Pulmonary artery endothelial cell (primary cell): ENCODE results near the gene CD244. TPM values are rescaled to one million over a fixed set of nuclear protein-coding genes. Genes with fewer than 3 reads are reported as not detected.
"Not testable (repeated sequence)": the region's sequence is repeated elsewhere in the genome, so short reads cannot be mapped to it uniquely, and the experiment has no call there.

Source experiments
- DNase-seq: peaks from one replicate; pipeline ENCODE4 v3.0.0-alpha.2; 2011; ENCODE audit warnings: low read depth, low spot score
- total RNA-seq: library from RNA; depleted of rRNA; stranded (reverse); fragments of >200 nt; gene quantifications from 2 replicates; pipeline ENCODE4 v1.2.3, GENCODE V29; 2014

CD244 gene, protein sequence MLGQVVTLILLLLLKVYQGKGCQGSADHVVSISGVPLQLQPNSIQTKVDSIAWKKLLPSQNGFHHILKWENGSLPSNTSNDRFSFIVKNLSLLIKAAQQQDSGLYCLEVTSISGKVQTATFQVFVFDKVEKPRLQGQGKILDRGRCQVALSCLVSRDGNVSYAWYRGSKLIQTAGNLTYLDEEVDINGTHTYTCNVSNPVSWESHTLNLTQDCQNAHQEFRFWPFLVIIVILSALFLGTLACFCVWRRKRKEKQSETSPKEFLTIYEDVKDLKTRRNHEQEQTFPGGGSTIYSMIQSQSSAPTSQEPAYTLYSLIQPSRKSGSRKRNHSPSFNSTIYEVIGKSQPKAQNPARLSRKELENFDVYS
- total RNA-seq, result not detected in 2 replicates

DNA sequence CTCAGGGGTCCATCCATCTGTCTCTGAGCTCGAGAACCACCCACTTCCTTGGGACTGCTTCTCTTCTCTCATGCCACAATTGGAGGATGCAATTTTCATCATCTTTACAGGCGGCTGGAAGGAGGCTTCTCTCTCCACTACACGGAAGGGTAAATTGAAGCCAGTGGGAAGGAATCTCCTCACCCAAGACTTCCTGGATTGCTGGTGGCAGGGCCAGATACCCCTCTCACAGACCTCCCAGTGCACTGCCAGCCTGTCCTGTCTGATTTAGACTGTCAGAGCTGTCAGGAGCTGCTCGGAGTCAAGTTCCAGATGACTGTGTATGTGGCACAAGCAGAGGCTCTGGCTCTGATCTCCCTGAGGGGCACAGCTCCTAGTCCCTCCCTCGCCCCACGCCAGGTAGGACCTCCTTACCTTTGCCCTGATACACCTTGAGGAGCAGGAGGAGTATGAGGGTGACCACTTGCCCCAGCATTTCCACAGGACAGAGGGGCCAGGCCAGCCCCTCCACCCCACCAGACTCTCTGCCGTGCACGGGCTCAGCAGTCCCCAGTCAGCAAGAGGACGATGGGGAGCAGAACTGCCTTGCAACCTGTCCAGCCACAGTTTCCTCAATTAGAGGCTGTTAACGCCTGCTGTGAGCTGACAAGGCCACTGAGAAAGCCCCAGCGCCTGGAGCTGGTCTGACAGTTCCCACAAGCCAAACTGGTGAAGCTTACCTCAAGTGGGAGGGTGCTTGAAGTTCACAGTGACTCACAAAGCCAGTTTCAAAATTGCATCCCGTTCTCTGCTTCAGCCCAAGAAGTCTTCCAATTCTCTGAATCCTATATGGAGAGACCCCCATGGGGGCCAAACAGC lies at the start of gene CD244:
CD244 (minus strand) TSS at position 685 of the 858 bp plus-strand sequence; CDS start at position 475, 210 bp downstream.
- no peak for DNase-seq

DNA sequence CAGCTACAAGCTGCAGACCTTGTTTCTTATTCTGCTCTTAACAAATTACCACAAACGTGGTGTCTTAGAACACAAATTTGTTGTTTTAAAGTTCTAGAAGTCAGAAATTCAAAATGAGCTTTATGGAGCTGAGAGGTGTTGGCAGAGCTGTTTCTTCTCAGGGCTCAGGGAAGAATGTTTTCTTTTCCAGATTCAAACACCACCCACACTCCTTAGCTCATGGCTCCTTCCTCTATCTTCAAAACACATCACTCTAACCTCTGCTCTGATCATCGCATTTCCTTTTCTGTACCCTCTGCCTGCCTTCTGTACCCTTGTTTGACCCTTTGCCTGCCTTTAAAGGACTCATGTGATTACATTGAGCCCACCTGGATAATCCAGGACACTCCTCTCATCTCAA lies 49.2 kb upstream of the CD244 start:
- DNase-seq, result no peak

DNA sequence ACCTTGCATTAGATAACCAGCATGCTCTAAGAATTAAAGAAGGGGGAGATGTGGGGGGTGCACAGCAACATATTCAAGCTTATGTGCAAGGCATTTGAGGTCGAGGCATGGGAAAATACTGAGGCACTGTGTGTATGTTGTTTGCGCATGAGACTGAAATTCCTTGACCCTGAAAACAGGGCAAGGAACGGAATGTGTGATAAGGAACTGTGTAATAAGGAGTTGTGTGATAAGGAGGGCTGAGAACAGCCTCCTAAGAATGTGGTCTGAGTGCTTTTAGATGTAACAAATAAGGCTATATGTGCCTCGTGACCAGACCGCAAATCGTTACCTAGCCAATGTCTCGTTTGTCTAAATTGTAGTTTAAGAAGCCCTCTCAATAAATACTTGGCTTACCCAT lies 48.8 kb upstream of the CD244 start:
- peak; percentile 30 for DNase-seq

DNA sequence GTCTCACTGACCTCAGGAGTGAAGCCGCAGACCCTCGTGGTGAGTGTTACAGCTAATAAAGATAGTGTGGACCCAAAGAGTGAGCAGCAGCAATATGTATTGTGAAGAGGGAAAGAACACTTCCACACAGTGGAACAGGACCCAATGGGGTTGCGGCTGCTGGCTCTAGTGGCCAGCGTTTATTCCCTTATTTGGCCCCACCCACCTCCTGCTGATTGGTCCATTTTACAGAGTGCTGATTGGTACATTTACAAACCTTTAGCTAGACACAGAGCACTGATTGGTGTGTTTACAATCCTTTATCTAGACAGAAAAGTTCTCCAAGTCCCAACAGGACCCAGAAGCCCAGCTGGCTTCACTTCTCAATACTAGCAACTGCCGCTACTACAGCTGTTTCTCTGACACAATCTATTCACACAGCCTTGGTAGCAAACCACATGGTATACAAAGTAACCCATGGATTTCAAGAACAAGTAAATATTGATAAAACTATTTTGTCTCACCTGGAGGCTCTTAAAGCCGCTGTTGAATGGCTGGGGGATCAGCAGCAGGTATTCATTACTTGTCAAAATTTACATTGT lies 47.6 kb upstream of the CD244 start:
- no peak for DNase-seq

DNA sequence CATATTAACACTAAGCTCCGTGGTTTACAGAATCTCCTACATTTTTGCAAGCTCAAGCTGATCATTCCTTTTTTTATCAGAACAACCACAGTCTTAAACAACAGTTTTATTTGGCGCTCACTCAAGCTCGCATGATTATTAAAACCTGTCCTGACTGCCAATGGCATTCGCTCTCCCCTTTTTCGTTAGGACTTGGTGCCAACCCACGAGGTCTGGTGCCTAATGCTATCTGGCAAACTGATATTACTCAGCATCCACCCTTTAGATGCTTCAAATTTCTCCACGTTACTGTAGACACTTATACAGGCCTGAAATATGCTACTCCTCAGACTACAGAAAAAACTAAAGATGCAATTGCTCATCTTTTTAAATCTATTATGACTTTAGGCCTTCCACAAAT lies 45.3 kb upstream of the CD244 start:
- DNase-seq, result no peak

DNA sequence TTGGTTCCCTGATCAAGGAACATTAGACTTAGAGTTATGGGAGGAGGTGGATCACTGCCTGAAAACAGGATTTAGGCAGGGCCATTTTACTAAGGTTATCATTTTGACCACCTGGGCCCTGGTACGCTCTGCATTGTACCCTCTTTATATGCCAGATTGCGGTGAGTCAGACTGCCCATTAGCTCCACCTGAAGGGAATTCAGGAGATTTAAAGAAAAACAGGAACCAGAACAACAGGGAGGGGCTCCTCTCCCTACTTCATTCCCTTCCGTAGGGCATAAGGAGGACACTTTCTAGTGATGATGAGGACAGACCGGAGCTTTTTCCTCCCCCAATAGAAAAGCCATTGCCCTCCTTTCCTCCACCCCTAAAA lies 42.9 kb upstream of the CD244 start:
- DNase-seq, result no peak

DNA sequence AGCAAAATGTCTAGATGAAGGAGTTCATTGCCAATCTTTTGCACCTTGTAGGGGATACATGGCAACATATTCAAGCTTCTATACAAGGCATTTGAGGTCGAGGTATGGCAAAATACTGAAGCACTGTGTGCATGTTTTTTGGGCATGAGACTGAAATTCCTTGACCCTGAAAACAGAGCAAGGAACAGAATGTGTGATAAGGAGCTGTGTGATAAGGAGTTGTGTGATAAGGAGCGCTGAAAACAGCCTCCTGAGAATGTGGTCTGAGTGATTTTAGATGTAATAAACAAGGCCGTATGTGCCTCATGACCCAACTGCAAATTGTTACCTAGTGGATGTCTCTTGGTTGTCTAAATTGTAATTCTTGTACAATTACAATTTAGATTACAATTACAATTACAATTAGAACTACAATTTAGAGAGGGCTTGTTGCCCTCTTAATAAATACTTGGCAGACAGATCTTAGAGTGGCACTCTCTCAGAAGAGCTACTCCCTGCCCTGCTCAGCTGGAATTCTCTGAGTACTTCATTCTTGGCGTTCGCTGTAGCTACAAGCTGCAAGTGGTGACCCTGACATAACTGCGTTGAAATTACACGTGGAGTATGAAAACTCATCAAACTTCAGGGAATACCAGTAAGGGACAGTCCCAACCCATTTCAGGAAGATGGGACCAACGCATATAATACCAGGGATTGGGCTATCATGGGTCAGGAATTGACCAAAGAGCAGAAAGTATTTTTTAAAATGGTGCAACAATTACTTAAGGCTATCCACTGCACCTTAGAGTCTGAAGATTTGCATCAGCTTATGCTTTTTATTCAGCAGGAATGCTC lies 42.3 kb upstream of the CD244 start:
- DNase-seq, result no peak

DNA sequence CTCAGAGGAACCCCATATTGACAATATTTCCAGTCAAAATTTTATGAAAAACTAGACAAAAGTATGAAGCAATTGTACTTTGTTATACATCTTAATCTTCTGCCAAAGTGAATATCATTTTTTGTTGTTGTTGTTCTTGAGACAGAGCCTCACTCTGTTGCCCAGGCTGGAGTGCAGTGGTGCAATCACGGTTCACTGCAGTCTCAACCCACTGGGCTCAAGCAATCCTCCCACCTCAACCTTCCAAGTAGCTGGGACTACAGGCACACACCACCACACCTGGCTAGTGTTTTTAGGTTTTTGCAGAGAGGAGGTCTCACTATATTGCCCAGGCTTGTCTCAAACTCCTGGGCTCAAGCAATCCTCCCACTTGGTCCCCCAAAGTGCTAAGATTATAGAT lies 39.6 kb upstream of the CD244 start:
- DNase-seq, result not testable (repeated sequence)

DNA sequence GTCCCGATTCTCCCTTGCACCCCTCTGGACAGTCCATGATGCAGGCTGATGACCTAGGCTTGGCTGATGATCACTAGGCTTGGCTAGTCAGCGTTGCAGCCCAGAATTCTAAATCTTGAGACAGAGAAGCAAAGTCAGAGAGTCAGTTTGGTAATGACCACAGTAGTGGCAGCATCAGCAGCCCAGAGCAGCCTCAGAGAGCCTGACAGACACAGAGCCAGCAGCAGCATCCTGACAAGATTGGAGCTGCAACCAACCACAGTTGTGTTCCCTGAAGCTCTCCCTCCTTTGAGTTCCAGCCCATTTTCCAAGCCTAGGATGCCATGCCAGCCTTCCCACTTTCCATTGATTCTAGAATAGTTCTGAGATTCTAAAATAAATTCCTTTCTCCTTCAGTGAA lies 39.1 kb upstream of the CD244 start:
- no peak for DNase-seq

DNA sequence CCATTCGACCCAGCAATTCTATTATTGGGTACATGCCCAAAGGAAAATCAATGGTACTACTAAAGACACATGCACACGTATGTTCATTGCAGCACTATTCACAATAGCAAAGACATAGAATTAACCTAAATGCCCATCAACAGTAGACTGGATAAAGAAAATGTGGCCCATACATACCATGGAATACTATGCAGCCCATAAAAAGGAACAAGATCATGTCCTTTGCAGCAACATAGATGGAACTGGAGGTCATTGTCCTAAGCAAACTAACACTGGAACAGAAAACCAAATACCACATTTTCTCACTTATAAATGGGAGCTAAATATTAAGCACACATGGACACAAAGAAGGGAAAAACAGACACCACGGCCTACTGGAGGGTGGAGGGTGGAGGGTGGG lies 38.0 kb upstream of the CD244 start:
- not testable (repeated sequence) for DNase-seq

DNA sequence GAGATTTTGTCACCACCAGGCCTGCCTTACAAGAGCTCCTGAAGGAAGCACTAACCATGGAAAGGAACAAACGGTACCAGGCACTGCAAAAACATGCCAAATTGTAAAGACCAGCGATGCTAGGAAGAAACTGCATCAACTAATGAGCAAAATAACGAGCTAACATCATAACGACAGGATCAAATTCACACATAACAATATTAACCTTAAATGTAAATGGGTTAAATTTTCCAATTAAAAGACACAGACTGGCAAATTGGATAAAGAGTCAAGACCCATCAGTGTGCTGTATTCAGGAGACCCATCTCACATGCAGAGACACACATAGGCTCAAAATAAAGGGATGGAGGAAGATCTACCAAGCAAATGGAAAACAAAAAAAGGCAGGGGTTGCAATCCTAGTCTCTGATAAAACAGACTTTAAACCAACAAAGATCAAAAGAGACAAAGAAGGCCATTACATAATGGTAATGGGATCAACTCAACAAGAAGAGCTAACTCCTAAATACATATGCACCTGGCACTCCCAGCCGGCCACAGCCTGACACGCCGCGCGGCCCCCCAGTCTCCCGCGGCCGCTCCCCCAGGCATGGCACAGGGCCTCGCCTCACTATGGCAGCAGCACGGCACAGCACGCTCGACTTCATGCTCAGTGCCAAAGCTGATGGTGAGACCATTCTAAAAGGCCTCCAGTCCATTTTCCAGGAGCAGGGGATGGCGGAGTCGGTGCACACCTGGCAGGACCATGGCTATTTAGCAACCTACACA lies 31.9 kb upstream of the CD244 start:
- not testable (repeated sequence) for DNase-seq

DNA sequence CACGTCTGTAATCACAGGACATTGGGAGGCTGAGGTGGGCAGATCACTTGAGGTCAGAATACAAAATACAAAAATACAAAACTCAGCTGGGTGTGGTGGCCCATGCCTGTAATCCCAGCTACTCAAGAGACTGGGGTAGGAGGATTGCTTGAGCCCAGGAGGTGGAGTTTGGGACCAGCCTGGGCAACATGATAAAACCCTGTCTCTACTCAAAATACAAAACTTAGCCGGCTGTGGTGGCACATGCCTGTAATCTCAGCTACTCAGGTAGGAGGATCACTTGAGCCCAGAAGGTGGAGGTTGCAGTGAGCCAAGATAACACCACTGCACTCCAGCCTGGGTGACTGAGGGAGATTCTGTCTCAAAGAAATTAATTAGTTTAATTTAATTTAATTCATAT lies 28.8 kb upstream of the CD244 start:
- no peak for DNase-seq

DNA sequence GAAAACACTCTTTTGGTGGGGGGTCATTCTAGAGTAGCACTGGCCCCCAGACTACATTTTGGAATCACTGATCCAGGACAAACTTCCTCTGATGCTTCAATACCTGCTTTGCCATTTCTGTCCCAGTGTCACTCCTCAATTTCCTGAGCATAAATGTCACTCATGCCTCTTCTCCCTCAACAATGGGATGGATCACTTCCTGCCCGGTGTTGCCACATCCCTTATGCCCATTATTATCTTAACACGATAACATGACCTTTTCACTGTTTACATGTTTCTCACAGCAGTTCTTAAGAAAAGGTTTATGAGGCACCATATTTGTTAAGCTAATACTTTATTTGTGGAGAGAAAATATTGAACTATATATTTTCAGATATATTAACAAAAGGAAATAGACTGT lies 26.2 kb upstream of the CD244 start:
- DNase-seq, result no peak

DNA sequence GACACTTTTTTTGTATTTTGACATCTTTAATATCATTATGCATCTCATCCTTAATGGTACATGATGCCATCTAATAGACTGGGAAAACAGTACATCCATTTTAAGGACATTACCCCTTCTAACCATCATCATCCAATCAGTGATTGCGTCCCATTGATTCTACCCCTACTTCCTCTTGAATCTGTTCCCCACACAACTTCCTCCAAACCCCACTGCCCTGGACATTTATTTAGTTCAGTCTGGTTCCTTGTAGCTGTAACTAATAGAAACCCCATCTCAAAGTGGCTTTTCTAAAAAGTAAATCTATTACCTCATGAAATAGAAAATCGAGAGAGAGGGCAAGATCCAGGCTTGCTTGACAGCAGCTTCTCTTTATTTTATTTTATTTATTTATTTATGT lies 24.4 kb upstream of the CD244 start:
- DNase-seq, result no peak

DNA sequence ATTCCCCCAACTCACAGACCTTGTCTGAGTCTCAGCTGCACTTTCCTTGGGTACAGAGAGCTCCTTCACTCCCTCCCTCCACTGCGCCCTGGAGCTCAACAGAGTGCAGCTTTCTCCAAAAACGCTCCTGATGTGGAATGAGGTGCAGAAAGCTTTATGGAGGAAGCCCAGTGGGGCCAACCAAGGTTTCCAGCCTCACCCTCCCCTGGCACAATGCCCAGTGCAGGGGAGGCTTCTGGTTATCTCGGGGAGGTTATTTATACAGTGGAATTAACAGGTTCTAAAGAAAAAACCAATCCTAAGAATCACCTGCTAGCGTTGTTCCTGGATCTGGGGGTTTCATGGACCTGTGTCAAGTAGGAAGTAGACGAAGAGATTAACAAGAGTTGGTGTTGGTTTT lies 22.4 kb upstream of the CD244 start, which contains the start of gene ITLN1:
ITLN1 (minus strand) TSS at position 139 of the 400 bp plus-strand sequence. CDS start 303 bp downstream, outside the sequence.
- DNase-seq, result no peak

DNA sequence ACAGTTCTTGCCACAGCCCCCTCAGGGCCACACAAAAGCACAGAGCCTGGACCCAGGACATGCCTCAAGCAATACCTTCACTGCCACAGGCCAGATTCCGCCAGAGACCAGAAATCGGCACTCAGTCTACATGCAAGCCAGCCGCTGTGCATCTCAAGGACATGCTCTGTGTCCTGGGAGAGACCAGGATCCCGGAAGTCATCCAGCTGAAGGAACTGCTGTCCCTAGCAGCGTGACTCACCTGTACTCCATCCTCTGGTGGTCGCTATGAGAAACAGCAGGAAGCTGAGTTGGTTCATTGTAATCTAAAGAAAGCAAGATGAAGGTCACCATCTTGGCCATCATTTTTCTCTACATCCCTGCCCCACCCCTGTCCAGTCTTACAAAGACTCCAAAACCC lies 21.9 kb upstream of the CD244 start:
- no peak for DNase-seq

DNA sequence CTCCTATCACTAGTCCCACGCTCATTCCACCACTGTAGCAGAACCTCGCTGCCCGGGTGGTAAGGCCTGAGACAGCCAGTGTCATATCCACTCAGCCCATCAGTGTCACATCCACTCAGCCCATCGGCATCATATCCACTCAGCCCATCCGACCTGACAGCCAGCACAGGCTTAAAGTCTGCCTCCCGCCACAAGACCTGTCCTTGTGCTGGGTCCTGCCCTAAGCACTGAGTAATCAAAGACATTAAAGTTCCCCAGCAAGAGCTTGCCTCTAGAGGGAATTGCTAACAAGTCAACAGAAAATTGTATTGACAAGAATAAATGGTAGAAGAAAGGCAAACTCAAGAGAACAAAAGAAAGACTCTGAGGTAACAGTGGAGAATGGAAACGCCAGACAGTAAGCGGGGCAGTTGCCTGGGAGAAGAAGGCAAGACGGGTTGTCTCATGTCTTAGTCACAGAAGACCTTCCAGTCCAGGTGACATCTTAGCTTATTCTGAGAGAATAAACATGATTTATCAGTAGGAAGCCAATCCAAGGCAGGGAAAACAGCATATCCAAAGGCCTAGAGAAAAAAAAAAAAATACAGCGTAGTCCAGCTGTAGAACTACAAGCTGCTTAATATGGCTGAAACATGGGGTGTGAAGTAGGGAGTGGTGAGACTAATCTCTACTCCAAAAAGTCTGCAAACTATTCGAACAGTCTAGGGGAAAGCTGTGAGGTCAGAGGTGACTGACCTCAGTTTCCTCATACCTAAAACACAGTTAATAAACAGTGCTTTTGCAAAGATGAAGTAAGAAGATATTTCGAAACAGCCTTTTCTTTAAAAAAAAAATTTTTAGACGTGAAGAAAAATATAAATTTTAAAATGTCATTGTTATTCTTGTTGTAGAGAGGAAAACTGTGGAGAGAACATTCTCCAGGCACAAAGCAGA lies 21.2 kb upstream of the CD244 start:
- no peak for DNase-seq

DNA sequence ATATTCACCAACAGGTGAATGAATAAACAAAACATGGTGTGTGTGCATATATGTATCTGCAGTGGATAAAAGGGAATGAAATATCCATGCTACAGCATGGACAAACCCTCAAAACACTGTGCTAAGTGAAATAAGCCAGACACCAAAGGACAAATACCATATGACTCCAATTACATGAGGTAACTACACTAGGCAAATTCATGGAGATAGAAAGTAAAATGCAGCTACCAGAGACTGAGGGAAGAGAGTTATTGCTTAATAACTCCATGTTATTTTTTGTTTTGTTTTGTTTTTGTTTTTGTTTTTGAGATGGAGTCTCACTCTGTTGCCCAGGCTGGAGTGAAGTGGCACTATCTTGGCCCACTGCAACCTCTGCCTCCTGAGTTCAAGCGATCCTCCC lies 19.9 kb upstream of the CD244 start:
- no peak for DNase-seq

DNA sequence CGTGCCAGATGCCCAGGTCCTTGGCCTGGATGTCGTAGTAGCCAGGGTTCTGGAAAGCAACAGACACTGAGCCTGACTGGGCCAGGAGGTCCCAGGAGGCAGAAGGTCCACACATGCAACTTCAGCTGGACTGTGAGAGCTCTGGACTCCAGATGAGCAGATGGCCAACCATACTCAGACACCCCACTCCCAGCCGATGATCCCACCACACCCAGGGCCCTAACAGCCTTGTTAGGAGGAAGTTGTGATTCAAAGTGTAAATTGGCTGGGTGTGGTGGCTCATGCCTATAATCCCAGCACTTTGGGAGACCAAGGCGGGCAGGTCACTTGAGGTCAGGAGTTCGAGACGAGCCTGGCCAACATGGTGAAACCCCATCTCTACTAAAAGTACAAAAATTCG lies 18.6 kb upstream of the CD244 start:
- DNase-seq, result not testable (repeated sequence)
